OCI-M2 (cell line): ENCODE results near the gene CPXM2.
"Not testable (repeated sequence)": the region's sequence is repeated elsewhere in the genome, so short reads cannot be mapped to it uniquely, and the experiment has no call there.

Source experiments
- DNase-seq: peaks from one replicate; lab custom pipeline; 2025; ENCODE audit not compliant: unreplicated experiment; lab: John Stamatoyannopoulos, UW

CPXM2 gene

GRCh38 chr10:123746520-123746919, 145.1 kb downstream of the CPXM2 start:
- DNase-seq, result no peak

DNA sequence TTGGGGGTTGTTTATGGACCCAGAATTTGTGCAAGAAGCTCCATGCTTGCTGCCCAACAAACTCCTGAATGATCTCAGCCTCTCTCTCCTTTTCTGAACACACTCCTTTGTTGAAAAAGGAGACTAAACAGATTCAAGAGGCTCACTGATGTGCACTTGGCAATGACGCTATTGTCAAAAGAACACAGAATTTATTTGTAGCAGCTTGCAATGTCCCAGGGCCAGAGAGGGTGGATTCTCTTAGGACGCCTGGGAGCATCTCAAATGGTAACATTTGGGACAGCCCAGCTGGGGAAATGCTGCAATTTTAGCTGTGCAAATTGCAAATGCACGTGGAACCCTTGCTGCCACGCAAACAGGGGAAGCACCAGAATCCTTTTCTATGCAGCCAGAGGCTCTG, 145.5 kb downstream of the CPXM2 start:
- no peak for DNase-seq

- DNase-seq, result no peak
These were observed 147.4 kb downstream of the CPXM2 start for GRCh38 chr10:123744224-123744536.

DNA sequence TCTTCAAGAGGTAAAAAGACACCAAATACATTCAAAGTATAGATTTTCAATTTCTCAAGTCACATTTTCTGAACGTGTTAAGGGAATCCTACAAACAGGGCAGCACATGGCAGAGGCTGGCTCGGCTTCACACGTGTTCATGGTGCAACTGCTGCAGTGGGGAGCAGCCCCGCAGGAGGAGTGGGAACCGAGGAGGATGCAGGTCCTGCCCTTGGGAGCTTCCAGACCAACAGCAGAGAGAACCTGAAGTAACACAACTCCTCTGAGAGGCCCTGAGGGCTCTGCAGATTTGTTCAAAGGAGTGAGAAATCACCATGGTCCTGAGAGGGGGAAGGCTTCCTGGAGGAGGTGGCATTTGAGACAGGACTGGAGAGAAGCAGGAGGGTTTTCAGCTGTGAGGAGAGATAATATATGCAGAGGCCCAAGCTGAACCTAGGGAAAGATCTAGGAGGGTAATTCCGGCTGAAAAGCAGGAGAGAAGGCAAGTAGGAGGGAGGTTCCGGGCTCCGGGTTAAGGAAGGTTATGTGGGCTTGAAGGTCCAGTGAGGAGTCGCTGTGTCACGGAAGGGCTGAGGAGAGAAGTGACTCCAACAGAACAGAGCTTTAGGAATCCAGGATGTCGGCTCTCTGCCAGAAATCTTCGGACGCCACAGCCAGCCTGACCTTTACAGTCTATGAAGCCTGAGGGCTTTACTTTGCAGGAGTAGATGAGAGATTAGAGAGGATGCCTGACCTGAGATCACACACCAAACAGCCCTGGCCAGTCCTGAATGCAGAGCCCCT, 148.0 kb downstream of the CPXM2 start:
- no peak for DNase-seq

- DNase-seq, result no peak
These were observed 148.7 kb downstream of the CPXM2 start for GRCh38 chr10:123742751-123743440.

GRCh38 chr10:123741711-123742110, 149.9 kb downstream of the CPXM2 start:
- DNase-seq, result no peak

- no peak for DNase-seq
These were observed 150.5 kb downstream of the CPXM2 start for GRCh38 chr10:123741146-123741545.

GRCh38 chr10:123736917-123737316, 154.7 kb downstream of the CPXM2 start:
- not testable (repeated sequence) for DNase-seq

- DNase-seq, result no peak
These were observed 162.1 kb downstream of the CPXM2 start for GRCh38 chr10:123729523-123729922.

- DNase-seq, result no peak
These were observed 164.8 kb downstream of the CPXM2 start for GRCh38 chr10:123726836-123727235.

- no peak for DNase-seq
These were observed 165.2 kb downstream of the CPXM2 start for GRCh38 chr10:123726381-123726780.

GRCh38 chr10:123724747-123725146, 166.9 kb downstream of the CPXM2 start:
- DNase-seq, result no peak

DNA sequence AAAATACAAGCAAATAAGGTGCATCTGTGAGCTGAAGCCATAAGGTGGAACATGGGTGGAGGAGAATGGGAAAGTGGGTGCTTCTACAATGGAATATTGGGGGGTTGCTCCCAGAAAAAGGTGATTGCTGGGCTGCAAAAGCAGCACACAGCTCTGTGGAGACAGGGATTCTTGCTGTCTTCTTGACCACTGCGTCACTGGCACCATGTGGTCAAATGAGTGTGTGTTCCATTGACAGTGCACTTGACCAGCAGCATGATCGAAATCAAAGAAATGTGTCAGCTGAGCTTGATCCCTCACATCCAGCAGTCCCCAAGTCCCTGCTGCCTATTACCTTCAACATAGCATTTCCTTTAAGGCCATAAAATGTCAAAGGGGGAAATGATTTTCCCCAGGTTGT, 169.3 kb downstream of the CPXM2 start:
- DNase-seq, result no peak

DNA sequence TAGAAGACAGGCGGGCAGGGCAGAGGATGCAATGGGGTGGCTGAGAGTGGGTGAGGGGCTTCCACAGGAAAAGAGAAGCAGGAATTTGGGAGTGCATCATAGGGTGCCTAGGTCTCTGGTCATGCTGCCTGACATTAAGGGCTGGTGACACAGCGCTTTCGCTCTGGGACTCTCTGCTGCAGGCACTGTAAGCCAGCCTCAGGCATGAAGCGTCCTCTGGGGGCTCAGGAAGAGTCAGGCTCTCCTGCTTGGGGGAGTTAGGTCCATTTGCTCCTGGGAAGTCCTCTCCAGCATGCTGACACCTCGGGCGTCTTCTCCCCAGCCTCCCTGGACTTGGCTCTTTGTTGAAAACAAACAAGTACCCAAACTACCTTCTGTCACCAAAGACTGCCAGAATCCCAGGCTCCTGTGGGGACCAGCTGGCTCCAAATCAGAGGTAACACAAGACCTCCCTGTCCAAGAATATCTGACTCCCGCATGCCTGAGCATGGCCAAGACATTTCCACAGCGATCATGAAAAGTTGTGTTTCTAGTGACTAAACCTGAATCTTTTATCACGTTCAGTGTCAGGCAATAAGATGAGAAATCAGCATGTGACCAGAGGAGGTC, 170.1 kb downstream of the CPXM2 start:
- no peak for DNase-seq

- DNase-seq, result no peak
These were observed 171.1 kb downstream of the CPXM2 start for GRCh38 chr10:123720536-123720935.

- DNase-seq, result no peak
These were observed 173.0 kb downstream of the CPXM2 start for GRCh38 chr10:123718544-123719060.

- DNase-seq, result no peak
These were observed 174.3 kb downstream of the CPXM2 start for GRCh38 chr10:123717336-123717735.

DNA sequence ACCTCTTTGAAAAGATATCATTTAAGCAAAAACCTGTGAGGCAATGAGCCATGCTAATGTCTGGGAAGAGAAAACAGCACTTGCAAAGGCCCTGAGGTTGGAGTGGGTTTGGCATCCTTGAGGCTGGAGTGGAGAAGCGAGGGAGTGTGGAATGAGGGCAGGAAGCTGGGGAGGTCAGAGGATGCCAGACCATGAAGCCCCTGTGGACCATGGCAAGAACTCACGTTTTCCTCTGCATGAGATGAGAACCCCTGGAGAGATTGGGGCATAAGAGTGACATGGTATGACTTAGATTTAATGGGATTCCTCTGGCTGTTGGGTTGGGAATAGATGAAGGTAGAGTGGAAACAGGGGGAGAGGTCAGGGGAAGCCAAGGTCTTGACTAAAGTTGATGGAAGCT, 176.1 kb downstream of the CPXM2 start:
- DNase-seq, result no peak

DNA sequence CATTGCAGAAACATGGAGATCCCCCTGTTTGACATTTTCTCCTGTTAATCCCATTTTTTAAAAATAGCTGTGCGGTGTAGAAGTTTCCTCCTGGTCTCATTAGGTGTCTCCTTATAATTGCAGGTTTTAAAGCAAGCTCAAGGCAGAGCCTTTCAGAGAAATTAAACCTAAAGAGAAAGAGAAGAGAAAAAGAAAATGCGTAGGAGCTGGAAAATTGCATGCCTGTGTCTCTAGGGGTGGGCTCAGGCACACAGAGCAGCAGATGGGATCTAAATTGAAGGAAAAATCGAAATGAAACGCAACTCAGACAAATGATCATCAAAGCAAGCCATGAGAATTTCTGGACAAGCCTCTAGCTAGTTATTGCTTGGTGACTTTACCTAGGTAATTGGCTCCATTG, 185.4 kb downstream of the CPXM2 start:
- no peak for DNase-seq

DNA sequence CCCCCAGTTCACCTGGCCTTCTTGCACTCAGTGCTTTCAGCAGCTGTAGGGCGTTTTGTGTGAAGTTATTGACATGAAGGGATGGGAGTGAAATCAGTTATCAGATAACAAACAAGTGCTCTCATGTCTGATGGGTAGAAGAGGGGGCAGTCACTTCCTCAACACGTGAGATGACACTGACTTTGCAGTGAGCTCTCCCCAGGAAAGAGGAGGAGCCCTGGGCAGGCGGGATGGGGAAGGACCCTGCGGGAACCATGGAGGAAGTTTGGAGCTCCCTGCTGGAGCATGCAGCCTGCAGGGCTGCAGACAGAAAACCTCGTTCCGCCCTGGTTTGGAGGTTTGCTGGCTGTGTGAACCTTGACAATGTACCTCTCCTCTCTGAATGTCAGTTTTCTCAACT, 186.8 kb downstream of the CPXM2 start:
- DNase-seq, result no peak

GRCh38 chr10:123704076-123704475, 187.5 kb downstream of the CPXM2 start:
- no peak for DNase-seq

DNA sequence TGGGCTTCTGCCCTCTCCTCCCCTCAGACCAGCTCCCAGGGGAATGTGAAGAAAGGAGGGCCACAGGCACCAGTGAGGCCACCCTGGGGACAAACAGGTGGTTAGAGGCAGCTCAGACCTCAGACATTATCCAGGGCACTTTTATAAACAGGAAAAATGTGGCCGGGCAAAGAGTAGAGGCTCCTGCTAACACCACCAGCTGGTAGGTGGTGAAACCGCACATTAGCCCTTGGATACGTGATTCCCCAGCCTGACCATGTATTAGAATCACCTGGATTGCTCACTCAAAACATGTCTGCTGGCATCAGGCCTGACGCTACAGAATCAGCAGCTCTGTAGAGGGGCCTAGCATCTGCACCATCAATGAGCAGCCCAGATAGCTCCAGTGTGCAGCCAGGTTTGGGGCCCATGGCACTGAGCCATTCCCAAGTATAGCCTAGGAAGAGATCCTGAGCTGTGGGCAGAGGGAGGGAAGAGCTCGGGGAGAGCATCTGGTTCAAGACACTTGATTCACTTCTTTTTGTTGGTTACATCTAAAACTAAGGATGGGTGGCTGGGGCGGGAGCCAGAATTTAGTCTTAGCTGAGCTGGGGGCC, 188.3 kb downstream of the CPXM2 start:
- no peak for DNase-seq
